GM12892 (cell line): ENCODE measurements around the gene GPR153.

ENCODE experiments used
- POLR2A ChIP-seq: IDR thresholded peaks from 2 replicates; pipeline ENCODE4 v1.6.1; 2011; ENCODE audit warnings: low read depth, low read length, control low read depth
- POLR2AphosphoS5 ChIP-seq: IDR thresholded peaks from 2 replicates; pipeline ENCODE4 v1.6.1; 2011; ENCODE audit warnings: low read depth, low read length, control low read depth

GRCh38 chr1:6282577-6283270 lies 21.8 kb upstream of the GPR153 start:
- TF ChIP-seq POLR2AphosphoS5 (no peak), POLR2A (no peak)
